Midbrain (tissue), 1 donor: ENCODE results near the gene B3GALNT1.

Experiments
- DNase-seq: peaks from one replicate; lab custom pipeline; 2025; lab: John Stamatoyannopoulos, UW

The B3GALNT1 gene, protein sequence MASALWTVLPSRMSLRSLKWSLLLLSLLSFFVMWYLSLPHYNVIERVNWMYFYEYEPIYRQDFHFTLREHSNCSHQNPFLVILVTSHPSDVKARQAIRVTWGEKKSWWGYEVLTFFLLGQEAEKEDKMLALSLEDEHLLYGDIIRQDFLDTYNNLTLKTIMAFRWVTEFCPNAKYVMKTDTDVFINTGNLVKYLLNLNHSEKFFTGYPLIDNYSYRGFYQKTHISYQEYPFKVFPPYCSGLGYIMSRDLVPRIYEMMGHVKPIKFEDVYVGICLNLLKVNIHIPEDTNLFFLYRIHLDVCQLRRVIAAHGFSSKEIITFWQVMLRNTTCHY

DNA sequence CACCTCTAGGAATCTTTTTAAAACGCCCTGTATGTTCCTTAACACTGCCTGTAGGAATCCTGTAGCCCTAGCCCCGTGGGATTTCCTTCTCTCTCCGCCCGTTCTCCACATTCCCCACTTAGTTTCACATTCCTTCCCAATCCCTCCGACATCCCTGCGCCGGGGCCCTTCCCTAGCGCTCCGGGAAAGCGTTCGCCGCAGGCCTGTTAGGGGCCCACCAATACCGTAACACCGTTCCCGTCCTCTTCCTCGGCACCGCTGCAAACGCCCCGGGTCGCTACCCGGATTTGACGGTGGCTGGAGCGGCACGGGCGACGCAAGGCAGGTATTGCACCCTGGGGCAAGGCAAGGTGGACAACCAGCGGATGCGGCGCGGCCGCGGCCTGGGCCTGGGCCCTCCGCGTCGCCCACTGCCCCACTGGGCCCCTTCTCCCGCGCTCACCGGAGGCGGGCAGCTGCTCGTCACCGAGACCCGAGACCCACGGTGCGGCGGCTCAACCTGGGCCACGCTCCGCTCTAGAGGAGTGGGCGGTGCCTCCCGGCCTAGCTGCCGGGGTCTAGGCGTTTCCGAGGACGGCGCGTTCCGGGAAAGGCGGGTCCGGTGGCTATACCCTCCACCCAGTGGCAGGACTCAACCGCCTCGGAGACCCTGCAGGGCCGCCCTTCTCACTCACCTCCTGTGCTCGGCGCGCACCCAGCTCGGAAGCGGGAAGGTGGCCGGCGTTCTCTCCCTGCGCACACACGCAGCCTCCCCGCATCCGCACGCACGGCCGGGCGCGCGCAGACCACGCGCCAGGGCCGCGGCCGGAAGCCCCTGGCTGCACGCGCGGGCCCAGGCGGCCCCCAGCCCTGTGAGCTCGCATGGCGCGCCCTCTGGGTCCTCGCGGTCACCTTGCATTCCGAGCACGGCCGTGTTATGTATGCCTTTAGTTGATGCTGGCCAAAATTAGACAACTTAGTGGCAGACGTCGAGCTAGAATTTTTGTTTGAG is at the start of gene B3GALNT1:
TSS of gene B3GALNT1 (minus strand) at position 789 of the 991 bp plus-strand sequence. CDS start 18,595 bp downstream, outside the sequence.
- DNase-seq: peak; percentile 22

DNA sequence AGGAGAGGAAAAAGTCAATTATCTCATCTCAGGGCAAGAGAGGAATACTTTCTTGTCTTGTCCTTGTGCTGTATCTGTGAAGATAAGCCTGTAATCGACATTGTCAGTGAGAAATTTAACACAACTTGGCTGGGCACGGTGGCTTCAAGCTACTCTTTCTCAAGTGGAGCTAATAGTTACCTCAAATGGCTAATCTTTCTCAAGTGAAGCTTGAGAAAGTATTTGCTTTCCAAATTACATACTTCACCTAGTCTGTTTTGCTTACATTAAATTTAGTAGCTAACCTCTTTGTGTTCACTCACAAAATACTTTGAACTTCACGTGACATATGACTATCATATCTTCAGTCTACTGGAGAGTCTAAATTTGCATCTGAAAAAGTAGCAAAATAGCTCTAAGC is 48.3 kb upstream of the B3GALNT1 start:
- DNase-seq: no peak

DNA sequence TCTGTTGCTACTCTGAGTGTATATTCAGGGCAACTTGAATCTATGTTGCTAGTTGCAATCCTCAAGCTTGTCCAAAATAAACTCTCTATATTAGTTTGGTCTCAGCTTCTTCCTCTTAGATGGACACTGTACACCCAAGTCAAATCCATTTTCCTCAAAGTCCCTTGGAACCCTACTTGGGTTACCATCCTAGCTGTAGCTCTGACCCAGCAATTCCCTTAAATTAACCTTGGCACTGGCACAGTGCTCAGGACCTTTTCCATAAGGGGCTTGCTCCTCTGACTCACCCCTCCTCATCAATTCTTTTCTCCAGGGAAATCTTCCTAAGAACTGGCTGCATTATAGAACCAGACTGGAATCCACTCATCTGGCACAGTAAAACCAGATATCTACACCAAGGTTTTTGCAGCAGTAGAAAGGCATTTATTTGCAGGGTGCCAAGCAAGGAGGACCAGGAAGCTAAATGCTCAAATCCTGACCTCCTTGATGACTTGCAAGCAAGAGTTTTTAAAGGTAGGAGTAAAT is 44.9 kb upstream of the B3GALNT1 start:
- DNase-seq: no peak

DNA sequence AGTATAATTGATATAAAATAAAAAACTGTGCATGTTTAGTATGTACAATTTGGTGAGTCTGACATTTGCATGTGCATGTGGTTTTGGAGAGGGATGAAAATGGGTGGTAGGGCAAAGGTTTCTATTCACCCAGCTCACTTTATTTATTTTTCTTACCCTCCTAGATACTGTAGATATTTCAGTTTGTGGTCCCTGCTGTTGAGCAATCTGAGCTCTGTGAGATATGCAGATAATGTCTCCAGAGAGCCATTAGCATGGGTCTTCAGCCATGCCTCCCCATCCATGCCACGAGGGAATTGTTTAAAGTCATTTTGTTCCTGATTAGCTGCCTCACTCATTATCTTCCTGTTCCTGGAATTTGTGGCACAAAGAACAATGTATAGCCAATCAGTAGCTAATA is 44.4 kb upstream of the B3GALNT1 start:
- DNase-seq: no peak

DNA sequence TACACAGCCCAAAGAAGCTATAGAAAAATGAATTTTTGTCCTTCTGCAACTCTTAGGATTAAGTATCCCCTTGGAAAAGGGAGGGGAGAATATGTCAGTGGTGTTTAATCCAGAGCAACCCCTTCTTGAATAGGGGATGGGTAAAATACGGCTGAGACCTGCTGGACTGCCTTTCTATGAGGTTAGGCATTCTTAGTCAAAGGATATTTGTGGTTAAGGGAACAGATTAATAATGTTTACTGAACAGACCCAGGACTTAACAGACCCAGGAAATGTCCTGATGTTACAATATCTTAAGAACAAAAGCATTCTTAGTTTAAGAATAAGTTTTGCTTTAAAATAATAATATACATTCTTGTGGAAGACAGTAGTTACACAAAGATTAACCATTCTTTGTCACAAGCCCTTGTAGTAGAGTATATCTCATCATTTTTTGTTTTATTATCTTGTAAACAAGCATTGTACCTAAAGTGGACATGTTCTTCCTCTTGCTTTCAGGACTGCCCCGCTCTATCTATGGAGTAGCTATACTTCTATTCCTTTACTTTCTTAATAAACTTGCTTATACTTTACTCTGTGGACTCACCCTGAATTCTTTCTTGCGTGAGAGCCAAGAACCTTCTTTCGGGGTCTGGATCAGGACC is 43.8 kb upstream of the B3GALNT1 start:
- no peak for DNase-seq

DNA sequence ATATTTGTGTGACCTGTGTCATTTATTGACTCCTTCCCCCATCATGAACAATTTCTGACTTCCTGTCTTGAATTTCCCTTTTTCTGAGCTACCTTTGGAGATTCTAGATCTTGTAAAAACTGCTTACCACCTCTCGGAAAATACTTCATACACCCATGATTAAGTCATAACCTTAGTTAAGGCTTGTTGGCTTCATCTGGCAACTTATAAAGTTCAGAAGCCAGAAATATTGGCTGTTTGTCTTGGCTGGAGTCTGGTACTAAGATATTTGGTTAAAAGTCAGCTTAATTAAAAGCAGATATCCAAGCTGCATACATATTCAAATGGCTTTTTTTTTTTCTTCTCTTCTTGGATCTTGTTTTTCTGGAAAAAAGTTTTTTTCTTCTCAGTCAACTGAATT is 37.3 kb upstream of the B3GALNT1 start:
- no peak for DNase-seq

DNA sequence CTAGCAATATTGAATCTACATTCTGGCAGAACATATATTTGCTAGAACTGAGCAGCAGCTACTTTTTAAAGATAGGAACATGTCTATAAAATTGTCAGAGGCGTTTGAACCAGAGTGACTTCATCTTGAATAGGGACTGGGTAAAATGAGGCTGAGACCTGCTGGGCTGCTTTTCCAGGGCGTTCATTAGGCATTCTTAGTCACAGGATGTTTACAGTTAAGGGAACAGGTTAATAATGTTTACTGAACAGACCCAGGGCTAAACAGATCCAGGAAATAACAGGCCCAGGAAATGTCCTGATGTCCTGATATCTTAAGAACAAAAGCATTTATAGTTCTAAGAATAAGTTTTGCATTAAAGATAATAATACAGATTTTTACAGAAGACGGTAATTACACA is 34.5 kb upstream of the B3GALNT1 start:
- DNase-seq: no peak

DNA sequence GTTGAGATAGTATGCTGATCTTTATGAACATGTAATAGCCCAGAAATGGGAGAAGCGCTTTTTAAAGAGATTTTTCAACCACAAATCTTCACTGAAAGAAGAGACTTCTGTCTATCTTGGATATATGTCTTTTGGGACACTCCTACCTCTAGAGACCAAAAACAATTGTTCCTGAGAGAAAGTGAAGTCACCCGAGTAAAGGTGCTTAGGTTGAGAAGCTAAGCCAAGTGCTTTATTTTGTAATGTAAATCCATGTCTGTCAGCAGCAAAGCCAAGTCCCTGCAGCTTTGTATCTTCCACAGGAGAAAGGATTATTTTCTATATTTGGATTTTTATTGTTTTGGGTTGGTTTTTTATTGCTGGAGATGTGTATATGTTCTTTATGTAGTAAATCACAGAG is 32.1 kb upstream of the B3GALNT1 start:
- no peak for DNase-seq

DNA sequence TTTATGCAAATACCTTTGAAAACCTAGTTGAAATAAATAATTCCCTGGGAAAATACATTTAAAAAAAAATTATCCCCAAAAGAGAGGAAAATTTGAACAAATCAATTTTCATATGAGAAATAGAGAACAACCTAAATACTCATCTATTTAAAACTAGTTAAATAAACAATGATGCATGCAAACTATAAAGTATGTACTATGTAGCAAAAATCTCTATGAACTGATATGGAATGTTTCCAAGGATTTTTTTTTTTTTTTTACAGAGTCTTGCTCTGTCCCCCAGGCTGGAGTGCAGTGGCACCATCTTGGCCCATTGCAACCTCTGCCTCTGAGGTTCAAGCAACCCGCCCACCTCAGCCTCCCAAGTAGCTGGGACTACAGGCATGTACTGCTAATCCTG is 27.2 kb upstream of the B3GALNT1 start:
- no peak for DNase-seq

DNA sequence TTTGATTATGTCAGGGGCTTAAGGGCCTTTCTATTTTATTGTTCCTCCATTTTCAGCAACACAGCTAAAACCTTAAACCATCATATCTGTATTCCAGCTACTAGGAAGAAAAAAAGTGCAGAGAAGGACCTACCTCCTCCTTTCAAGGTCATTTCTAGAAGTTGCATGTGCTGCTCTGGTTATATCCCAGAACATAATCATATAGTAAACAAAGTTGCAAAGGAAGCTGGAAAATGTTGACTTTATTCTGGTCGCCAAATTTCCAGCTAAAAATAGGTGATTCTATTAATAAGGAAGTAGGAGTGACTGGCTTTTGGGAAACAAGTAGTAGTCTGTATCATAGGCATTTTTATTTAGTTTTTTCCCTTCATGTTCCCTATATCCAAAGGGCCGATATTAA is 21.3 kb upstream of the B3GALNT1 start:
- no peak for DNase-seq

DNA sequence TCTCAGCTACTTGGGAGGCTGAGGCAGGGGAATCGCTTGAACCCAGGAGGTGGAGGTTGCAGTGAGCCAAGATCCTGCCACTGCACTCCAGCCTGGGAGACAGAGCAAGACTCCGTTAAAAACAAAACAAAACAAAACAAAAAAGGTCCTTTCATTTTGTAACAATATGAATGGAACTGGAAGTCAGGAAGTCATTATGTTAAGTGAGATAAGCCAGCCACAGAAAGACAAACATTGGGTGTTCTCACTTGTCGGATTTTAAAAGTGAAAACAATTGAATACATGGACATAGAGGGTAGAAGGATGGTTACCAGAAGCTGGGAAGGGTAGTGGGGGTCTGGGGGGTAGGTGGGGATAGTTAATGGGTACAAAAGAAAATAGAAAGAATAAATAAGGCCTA is 12.5 kb upstream of the B3GALNT1 start:
- no peak for DNase-seq

DNA sequence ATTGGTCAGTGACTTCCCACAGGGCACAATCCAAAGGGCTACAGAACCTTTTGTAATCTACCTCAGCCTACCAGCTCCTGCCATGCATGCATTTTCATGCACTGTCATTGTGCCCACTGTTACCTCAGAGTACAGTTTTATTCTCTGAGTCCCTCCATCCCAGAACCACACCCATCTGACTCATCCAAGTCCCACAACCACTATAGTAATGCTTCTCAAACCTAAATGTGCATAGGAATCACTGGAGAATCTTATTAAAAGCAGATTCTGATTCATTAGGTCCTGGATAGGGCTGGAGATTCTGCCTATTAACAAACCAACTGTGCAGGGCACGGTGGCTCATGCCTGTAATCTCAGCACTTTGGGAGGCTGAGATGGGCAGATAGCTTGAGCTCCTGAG is 3.7 kb upstream of the B3GALNT1 start:
- no peak for DNase-seq

DNA sequence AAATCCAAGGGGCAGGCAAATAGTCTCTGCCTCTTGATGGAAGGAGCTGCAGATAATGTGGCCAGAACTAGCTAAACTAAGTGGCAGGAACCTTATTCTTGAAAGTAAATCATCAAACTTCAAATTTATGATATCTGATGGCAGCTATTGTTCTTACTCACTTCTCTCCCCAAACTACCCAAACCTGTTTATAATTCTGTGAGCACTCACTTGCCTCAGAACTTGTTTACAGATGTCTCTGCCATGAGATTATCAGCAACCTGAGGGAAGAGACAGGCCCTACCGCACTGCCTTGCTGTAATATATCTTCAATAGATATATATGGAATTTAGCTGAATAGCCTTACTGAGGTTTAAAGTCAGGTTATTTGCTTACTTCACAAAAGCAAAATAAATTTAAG is 2.2 kb upstream of the B3GALNT1 start:
- DNase-seq: no peak

DNA sequence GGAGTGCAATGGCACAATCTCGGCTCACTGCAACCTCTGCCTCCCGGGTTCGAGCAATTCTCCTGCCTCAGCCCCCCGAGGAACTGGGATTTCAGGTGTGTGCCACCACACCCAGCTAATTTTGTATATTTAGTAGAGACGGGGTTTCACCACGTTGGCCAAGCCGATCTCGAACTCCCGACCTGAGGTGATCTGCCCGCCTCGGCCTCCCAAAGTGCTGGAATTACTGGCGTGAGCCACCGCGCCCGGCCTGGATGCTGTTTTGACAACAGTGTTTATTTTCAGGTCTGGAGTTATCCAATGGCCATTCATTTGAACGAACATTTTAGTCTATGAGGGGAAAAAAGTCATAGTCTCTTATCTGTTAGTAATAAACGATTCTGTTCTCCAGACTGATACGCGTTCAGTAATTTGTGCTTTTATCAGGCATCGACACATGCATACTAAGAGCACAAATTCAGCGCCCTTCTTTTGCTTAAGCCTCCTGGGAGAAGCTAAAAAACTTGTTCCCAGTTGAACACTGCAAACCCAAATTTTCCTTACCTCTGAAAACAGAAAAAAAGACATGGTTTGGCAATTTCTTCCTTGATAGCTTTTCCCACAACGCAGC is 1.3 kb downstream of the B3GALNT1 start:
- no peak for DNase-seq

DNA sequence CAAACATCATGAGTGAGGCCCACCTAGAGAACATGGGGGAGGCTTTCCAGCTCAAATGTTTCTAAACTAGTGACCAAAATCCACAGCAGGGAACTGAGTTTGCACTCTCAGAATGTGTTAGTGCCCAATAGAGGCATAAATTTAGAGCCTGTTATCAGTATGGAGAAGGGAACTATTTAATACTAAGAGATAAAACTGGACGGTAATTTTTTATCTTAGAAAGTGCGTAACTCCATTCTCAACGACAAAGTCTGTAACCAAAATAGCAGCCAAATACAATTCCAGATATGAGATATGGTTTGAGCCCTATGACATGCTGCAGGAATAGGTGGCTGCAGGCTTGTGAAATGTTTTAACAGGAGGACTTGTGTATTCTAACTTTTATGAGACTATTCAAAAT is 3.5 kb downstream of the B3GALNT1 start:
- DNase-seq: no peak

DNA sequence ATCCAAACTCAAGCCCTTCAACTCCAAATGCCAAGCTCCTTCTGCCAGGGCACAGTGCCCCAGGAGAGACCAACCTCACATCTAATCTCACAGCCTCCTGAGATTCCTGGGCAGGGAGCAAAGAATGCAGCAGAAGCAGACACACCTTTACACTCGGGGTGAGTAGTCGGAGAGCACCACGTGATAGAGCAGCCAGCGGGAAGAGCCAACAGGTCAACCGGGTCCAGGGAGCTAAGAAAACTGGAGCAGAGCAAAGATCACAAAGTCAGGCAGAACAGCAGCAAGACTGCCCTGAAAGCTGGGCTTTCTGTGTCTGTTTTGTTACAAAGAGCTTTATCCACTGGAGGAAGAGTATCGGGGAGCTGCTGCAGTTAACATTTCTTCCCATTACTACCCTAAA is 4.2 kb downstream of the B3GALNT1 start:
- no peak for DNase-seq

DNA sequence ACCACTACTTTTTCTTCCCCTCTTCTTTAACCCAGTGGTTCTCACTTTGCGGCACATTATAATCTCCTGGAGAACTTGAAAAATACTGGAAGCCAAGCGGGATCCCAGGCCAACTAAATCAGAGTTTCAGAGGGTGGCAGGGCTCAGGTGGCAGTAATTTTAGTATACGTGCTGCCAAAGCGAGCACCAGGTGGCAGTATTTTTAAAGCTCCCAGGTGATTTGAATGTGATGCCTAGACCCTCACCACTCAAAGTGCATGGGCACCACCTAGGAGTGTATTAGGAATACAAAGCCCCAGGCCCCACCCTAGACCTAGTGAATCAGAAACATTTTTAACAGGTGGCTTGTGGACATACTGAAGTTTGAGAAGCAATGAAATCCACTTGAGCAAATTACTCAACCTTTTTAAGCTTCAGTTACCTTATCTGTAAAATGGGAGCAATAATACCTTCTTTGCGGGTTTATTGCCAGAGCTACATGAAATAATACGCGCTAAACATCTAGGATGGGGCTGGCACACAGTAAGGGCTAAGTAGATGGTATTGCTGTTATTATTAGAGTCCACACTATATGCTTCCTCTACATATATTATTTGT is 8.3 kb downstream of the B3GALNT1 start:
- DNase-seq: no peak

DNA sequence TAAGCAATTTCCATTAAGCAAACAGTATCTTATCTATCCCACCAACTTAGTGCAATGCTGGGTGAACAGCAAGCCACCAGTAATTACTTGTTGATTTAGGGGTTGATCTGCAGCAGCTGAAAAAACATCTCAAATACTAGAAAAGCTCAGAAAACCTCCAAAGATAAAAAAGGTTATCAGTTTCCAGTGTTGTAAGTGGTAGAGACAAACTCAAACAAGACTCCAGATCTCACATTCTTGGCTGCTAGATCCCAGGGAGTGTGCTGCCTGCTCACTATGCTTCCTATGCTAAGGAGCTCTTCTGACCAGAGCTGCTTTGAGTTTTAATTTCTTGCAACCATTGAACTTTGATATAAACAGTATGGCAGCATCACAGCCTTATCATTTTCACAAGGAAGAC is 11.3 kb downstream of the B3GALNT1 start:
- no peak for DNase-seq

DNA sequence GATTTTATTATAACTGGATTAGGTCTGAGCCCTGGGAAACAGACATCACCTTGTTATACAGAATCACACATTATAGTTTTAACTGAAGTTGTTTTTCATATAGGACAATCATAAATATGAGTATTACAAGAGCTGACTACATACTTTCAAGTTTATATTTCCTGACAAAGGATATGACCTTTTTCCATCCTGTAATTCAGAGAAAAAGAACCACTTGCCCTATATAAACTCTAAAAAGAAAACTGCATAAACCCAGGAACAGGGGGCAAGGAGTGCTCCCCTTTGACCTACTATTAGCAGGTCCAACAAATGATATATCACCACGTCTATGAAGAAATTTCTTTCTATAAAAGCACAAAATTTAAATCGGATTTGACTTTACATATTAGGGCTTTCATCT is 20.9 kb downstream of the B3GALNT1 start:
- DNase-seq: no peak

DNA sequence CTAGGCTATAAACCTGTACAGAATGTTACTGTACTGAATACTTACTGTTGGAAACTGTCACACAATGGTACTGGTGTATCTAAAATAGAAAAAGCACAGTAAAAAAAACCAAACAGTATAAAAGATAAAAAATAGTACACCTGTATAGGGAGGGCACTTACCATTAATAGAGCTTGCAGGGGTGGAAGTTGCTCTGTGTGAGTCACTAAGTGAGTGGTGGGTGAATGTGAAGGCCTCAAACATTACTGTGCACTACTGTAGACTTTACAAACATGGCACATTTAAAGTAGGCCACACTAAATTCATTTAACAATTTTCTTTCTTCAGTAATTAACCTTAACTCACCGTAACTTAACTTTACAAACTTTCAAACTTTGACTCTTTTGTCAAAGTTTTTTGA is 22.0 kb downstream of the B3GALNT1 start:
- DNase-seq: no peak

DNA sequence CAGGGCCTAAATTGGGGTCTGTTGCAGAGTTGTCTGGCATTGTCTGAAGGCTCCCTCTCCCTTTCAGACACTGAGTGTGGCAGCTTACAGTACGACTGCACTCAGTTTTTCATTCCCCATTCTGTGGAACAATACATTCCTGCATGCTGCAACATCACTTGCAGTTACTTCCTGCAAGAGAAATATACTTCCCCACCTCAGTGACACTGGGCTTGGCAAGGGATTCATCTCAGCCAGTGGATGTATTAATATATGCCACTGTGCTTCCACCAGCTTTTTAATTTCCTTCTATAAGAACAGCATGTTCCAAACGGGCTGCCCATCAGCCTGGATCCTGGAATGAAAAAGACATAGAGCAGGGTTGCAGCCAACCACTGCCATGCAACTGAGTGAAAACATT is 23.1 kb downstream of the B3GALNT1 start:
- no peak for DNase-seq

DNA sequence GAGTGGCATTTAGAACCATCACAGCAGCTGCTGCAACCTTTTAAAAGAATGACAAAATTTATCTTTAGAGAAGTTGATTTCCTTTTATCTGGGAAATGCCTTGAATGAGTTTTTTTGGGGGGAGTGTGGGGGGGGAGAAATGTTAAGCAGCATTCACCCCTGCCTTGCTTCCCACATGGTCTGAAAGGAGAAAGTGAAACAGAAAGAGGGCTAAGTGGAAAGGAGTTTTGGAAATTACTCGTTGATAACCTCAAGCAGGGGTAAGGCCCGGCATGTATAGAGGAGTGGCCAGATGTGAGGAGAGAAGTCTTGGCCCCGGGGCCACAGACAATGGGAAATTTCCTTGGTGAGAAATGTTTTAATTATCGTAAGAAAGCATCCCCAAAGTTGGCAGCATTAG is 23.5 kb downstream of the B3GALNT1 start:
- no peak for DNase-seq
